ENCODE measurements around the gene MSN.
"Not testable (repeated sequence)": the region's sequence is repeated elsewhere in the genome, so short reads cannot be mapped to it uniquely, and the experiment has no call there.

The MSN gene

GRCh38 chrX:65712005-65712806 is 44.8 kb downstream of the MSN start:
- DNase-seq: no peak

- DNase-seq: no peak
Observed at GRCh38 chrX:65718538-65718937, 51.1 kb downstream of the MSN start.

DNA sequence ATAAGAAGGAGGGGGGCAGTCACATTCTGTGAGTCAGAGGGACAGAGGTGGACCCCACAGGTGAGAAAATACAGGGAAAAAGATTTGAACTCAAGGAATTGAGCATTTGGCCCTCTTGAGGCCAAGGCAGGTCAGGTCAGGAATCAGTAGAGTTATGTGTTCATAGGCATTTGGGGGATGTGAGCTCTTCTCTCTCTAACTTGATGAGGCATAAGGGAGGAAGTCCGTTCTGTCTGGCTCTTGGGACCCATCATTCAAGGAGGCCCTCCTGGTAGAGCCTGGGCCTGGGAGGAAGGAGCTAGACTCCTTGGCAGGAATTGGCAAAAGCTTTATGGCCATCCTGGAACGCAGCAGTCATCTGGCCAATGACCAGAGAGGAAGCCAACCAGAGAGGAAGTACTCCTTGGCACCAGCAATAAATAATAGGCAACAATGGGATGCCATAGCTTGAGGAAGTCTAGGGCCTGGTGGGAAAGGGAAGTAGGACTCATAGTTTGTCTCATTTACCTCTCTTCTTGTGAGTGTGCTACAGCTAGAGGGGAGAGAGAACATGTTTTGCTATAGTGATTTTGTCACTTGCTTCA is 53.0 kb downstream of the MSN start:
- DNase-seq: no peak

DNA sequence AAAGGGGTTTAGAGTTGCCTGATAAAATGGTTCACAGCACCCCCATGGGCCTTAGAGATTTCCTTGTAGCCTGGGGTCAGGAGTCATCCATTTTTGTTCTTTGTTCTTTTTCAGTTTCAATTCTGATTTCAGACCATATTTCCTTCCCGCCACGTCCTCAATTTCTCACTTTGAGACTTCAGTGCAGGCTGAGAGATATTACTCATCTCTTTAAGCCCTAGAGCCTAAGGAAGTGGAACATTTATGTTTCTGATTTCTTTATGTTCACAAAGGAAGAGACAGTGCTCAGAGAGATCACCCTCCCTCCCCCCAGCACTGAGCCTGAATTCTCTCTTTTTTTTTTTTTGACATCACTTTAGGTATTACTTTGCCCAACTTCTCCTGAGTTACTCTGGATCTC is 56.3 kb downstream of the MSN start:
- DNase-seq: no peak

DNA sequence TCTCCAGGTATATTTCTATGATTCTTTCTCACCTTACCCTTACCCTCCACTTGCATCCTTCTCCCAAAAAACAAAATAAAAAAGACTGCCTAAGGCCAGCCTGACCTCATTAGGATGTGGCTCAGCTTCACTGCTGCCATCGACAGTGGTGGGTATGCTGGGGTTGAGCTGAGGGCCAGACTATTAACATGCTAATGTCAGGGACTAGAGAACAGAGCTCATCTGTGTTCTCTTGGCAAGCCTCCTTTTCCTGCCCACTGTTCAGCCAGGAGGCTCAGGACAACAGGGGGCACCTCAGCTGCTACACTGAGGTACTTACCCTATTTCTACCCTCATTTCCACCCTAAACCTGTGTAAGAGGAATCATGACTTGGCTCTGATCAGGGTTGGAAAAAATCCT is 59.3 kb downstream of the MSN start:
- DNase-seq: peak in 22 of 56 donors; percentile 0 to 25 (median 6)

GRCh38 chrX:65731684-65732289 is 64.3 kb downstream of the MSN start:
- DNase-seq: no peak

GRCh38 chrX:65740909-65741308 is 73.5 kb downstream of the MSN start:
- no peak for DNase-seq

DNA sequence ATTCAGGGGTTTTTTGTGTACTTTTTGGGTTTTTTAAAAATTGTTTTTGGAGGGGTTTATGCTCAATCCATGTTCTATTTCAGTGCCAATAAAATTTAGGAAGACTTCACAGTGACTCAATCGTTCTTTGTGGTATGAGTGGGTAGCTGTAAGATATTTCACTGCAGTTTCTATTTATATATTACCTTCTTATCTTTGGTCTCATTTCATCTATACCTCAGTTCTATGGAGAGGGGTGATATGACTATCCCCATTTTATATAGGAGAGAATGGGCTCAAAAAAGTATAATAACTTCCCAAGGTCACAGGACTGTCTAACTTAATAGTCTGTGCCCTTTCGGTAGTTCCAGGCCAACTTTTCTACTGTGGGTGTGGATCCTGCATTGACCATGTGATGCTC is 74.4 kb downstream of the MSN start:
- no peak for DNase-seq

DNA sequence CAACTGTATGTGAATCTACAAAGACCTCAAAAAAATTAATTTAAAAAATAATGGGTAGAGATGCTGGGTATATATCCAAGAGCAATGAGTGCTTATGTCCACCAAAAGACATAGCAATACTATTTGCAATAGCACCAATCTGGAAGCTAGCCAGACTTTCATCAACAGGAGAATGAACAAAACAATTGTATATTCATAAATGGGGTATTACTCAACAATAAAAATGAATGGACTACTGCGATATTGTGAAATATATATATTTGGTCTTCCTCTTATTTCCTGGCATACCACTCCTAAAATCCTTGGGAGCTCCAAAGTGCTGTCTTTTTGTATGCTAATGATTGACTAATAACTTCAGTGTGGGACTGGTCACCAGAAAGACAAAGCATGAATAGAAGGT is 77.5 kb downstream of the MSN start:
- DNase-seq: no peak

DNA sequence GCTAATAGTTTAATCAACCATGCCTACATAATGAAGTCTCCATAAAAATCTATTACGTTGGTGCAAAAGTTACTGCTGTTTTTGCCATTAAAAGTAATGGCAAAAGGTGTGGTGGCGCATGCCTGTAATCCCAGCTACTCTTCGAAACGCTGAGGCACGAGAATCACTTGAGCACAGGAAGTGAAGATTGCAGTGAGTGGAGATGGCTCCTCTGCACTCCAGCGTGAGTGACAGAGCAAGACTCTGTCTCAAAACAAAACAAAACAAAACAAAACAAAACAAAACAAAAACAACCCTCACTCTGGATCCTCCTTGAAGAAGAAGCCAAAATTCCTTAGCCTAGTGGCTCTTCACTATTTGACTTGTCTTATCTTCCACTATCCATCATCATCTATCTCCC is 78.0 kb downstream of the MSN start:
- DNase-seq: no peak

DNA sequence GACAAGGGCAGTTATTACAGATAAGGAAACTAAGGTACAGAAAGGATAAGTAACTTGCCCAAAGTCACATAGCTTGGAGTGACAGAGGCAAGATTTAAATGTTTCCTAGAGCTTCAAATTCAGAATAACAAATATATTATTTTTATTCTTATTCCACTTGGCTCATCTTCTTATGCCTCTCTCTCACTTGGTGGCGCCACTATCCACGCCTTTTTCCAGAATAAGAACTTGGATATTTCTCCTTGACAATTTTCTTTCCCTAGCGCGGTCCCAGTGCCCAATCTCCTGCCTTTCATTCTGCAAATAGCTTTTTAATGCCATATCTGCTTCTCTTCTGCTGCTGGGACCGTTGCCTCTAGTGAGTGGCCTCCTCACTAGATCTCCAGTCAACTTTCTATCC is 78.5 kb downstream of the MSN start:
- DNase-seq: no peak

- no peak for DNase-seq
Observed at GRCh38 chrX:65750674-65751469, 83.4 kb downstream of the MSN start.

- no peak for DNase-seq
Observed at GRCh38 chrX:65751519-65751918, 84.1 kb downstream of the MSN start.

DNA sequence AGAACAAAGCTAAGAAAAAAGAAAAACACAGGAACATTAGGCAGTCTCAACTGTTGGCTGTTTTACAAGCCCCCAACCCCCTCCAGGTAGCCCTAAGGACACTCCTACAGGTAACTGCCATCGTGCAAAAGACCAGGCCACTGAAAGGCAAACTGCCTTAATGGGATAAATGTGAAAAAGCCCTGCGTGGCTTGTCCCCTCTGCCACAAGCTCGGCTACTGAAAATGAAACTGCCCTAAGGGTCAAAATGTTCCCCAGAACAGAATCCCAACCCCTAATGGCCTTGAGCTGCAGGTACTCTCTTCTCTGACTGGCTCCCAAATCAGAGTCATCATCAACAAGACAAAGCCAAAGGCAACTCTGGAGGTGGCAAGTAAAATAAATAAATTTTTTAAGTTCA is 84.8 kb downstream of the MSN start:
- DNase-seq: no peak

GRCh38 chrX:65755786-65756185 is 88.3 kb downstream of the MSN start:
- no peak for DNase-seq

GRCh38 chrX:65757943-65758342 is 90.5 kb downstream of the MSN start:
- DNase-seq: no peak

GRCh38 chrX:65758505-65758904 is 91.1 kb downstream of the MSN start:
- no peak for DNase-seq

DNA sequence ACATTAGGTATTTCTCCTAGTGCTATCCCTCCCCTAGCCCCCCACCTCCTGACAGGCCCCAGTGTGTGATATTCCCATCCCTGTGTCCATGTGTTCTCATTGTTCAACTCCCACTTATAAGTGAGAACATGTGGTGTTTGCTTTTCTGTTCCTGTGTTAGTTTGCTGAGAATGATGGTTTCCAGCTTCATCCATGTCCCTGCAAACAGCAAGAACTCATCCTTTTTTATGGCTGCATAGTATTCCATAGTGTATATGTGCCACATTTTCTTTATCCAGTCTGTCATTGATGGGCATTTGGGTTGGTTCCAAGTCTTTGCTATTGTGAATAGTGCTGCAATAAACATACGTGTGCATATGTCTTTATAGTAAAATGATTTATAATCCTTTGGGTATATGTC is 92.1 kb downstream of the MSN start:
- DNase-seq: not testable (repeated sequence)

DNA sequence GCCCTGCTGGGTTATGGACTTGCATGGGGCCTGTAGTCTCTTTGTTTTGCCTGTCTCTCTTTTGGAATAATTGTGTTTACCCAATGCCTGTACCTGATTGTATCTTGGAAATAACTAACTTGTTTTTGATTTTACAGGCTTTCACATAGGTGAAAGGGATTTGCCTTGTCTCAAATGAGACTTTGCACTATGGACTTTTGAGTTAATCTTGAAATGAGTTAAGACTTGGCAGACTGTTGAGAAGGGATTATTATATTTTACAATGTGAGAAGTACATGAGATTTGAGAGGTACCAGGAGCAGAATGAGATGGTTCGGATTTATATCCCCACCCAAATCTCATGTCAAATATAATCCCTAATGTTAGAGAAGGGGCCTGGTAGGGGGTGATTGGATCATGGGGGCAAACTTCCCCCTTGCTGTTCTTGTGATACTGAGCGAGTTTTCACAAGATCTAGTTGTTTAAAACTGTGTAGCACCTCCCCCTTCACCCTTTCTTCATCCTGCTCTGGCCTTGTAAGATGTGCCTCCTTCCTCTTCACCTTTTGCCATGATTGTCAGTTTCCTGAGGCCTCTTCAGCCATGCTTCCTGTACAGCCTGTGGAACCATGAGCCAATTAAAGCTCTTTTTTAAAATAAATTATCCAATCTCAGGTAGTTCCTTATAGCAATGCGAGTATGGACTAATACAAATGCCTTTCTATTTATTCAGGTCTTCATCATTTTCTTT is 102.3 kb downstream of the MSN start:
- no peak for DNase-seq

- no peak for DNase-seq
Observed at GRCh38 chrX:65772842-65773241, 105.4 kb downstream of the MSN start.

DNA sequence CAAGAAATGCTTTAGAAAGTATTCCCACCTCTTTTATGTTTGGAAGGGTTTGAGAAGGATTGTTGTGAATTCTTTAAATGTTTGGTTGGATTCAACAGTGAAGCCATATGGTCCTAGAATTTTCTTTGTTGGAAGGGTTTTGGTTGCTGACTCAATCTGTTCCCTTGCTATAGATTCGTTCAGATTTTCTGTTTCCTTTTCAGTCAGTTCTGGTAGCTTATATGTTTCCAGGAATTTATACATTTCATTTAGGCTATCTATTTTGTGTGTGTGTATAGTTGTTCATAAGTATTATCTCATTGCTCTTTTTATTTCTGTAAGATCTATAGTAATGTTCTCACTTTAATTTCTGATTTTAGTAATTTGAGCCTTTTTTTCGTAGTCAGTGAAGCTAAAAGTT is 114.4 kb downstream of the MSN start:
- DNase-seq: no peak
